GM12878 (cell line): ENCODE measurements around the gene LSM3. TPM values are rescaled to one million over a fixed set of nuclear protein-coding genes. Genes with fewer than 3 reads are reported as not detected.

Experiments used
- ATAC-seq: fragments of 200-7000 bp; cut with Tn5 transposase; 3 replicates; pipeline ENCODE4 v1.9.1; 2020; ENCODE audit warnings: mild to moderate bottlenecking, moderate library complexity
- BruUV-seq: library from RNA; stranded (reverse); fragments of 400-500 nt; replicated peaks from 2 replicates; lab custom pipeline; 2021; lab: Mats Ljungman, UMichigan
- CTCF ChIA-PET: fragments of 300-600 bp; sonication (Branson Sonifier 250); formaldehyde crosslinking; extraction: SDS; loops from one replicate; lab custom pipeline; 2021; ENCODE audit warnings: inconsistent platforms; lab: Yijun Ruan, JAX
- POLR2A ChIA-PET: fragments of 350-600 bp; formaldehyde crosslinking; extraction: SDS; loops from one replicate; lab custom pipeline; 2021; ENCODE audit warnings: inconsistent platforms; lab: Charles Lee
- RAD21 ChIA-PET: fragments of 300-600 bp; sonication (Branson Sonifier 250); formaldehyde crosslinking; loops from one replicate; lab custom pipeline; 2023; ENCODE audit warnings: antibody characterized with exemption; ENCODE audit not compliant: unreplicated experiment; lab: Charles Lee
- SMC1A ChIA-PET: fragments of 300-600 bp; sonication (Branson Sonifier 250); formaldehyde crosslinking; loops from one replicate; lab custom pipeline; 2023; ENCODE audit not compliant: unreplicated experiment, uncharacterized antibody; lab: Charles Lee
- DNase-seq: peaks from one replicate; pipeline ENCODE4 v3.0.0-alpha.2; 2011; ENCODE audit warnings: low read depth, low spot score
- FAIRE-seq: peaks from 3 replicates; lab custom pipeline; 2011; peaks lifted over from hg19 to GRCh38; lab: Jason Lieb, UNC
- H2AFZ ChIP-seq: 2 replicates; pipeline ENCODE4 v1.6.0; 2011; ENCODE audit warnings: low read depth, low read length, control low read depth; ENCODE audit not compliant: control insufficient read depth
- H3K27ac ChIP-seq: 2 replicates; pipeline ENCODE4 v1.5.1; 2011; ENCODE audit warnings: control low read depth; ENCODE audit not compliant: control insufficient read depth, insufficient read depth
- H3K27me3 ChIP-seq, 2 experiments: replicated peaks in 1 of 2; 2 replicates each; pipeline versions ENCODE4 v1.6.0 to v1.6.1; 2011; ENCODE audit warnings: low read length in 1 of 2; ENCODE audit not compliant: control insufficient read depth in 2 of 2, insufficient read depth in 2 of 2
- H3K36me3 ChIP-seq, 2 experiments: 2 replicates each; pipeline ENCODE4 v1.5.1; 2011; ENCODE audit warnings: low read length in 1 of 2; ENCODE audit not compliant: control insufficient read depth in 2 of 2, insufficient read depth in 2 of 2
- H3K4me1 ChIP-seq: 2 replicates; pipeline ENCODE4 v1.6.1; 2011; ENCODE audit warnings: mild to moderate bottlenecking, low read length, moderate library complexity, mixed read lengths; ENCODE audit not compliant: control insufficient read depth, insufficient read depth
- H3K4me2 ChIP-seq: 2 replicates; pipeline ENCODE4 v1.6.0; 2011; ENCODE audit warnings: control low read depth; ENCODE audit not compliant: control insufficient read depth, insufficient read depth
- H3K4me3 ChIP-seq: fragments of 200-600 bp; sonication (generic); 2 replicates; pipeline ENCODE4 v1.5.1; 2016
- H3K79me2 ChIP-seq: 2 replicates; pipeline ENCODE4 v1.6.0; 2011; ENCODE audit warnings: low read length; ENCODE audit not compliant: control insufficient read depth, insufficient read depth
- H3K9ac ChIP-seq: 2 replicates; pipeline ENCODE4 v1.8.0; 2011; ENCODE audit warnings: low read length, control low read depth, mixed read lengths; ENCODE audit not compliant: control insufficient read depth, insufficient read depth
- H3K9me3 ChIP-seq: replicated peaks from 3 replicates; pipeline ENCODE4 v1.5.1; 2011; ENCODE audit warnings: mild to moderate bottlenecking, low read length; ENCODE audit not compliant: control insufficient read depth, insufficient read depth
- H4K20me1 ChIP-seq: 2 replicates; pipeline ENCODE4 v1.6.0; 2011; ENCODE audit not compliant: control insufficient read depth, insufficient read depth
- ATF2 ChIP-seq: IDR thresholded peaks from 2 replicates; pipeline ENCODE4 v1.6.1; 2012; ENCODE audit warnings: low read length, inconsistent platforms
- CEBPZ ChIP-seq: fragments of 150-350 bp; IDR thresholded peaks from 2 replicates; pipeline ENCODE4 v1.6.1; 2016; ENCODE audit warnings: low read depth, low read length
- CHD1 ChIP-seq: IDR thresholded peaks from 2 replicates; pipeline ENCODE4 v1.6.1; 2012; ENCODE audit warnings: low read depth, low read length, improper control_type of control experiment
- FOS ChIP-seq: IDR thresholded peaks from 3 replicates; pipeline ENCODE4 v1.6.1; 2011; ENCODE audit warnings: borderline replicate concordance; ENCODE audit not compliant: insufficient read length; ENCODE audit errors: extremely low read depth
- GATAD2B ChIP-seq: fragments of 450-650 bp; conservative IDR thresholded peaks from 2 replicates; pipeline ENCODE4 v1.6.1; 2017; ENCODE audit warnings: low read depth, mild to moderate bottlenecking, moderate library complexity
- HCFC1 ChIP-seq: fragments of 150-350 bp; IDR thresholded peaks from 2 replicates; pipeline ENCODE4 v1.6.1; 2014; ENCODE audit warnings: low read length
- IKZF2 ChIP-seq, 2 experiments: fragments of 450-650 bp; IDR thresholded peaks; 2 replicates each; pipeline ENCODE4 v1.6.1; 2017; ENCODE audit warnings: mild to moderate bottlenecking in 2 of 2, moderate library complexity in 2 of 2
- MTA3 ChIP-seq: IDR thresholded peaks from 2 replicates; pipeline ENCODE4 v1.6.1; 2012; ENCODE audit warnings: low read length, inconsistent platforms, borderline replicate concordance
- RBBP5 ChIP-seq: fragments of 200-600 bp; sonication (generic); conservative IDR thresholded peaks from 2 replicates; pipeline ENCODE4 v1.6.1; 2016
- RFX5 ChIP-seq: IDR thresholded peaks from 2 replicates; pipeline ENCODE4 v1.6.1; 2011; ENCODE audit warnings: low read depth, low read length, improper control_type of control experiment
- ZNF24 ChIP-seq: fragments of 450-650 bp; IDR thresholded peaks from 2 replicates; pipeline ENCODE4 v1.6.1; 2017; ENCODE audit warnings: antibody characterized with exemption, mild to moderate bottlenecking
- WGBS: methylation state at CpG from one replicate; pipeline ENCODE4 v1.1.6; 2016; ENCODE audit warnings: low lambda C conversion rate; ENCODE audit not compliant: insufficient replicate concordance, insufficient coverage; ENCODE audit errors: missing lambda C conversion rate; 5-methylcytosine and 5-hydroxymethylcytosine counted together
- in situ Hi-C: fragments of 300-500 bp; cut with MboI; formaldehyde crosslinking; loops from 9 replicates; pipeline ENCODE4 v1.14.3; 2018; ENCODE audit warnings: mixed read lengths
- intact Hi-C: fragments of 100-400 bp; cut with micrococcal nuclease; formaldehyde crosslinking; loops from one replicate; pipeline ENCODE4 v1.14.2; 2022; ENCODE audit not compliant: unreplicated experiment
- polyA plus RNA-seq, 11 experiments: library from polyadenylated mRNA; depleted of rRNA in 4 of 11; unstranded in 6 of 11; stranded (reverse) in 5 of 11; fragments of >200 nt; fragmentation: Nextera tagmentation in 4 of 11; fragmentation: Illumina TruSeq in 1 of 11; extraction: Ambion mirVana in 4 of 11; extraction: Trizol in 1 of 11; gene quantifications; 1 replicate in 1 of 11; 2 replicates in 10 of 11; pipeline versions ENCODE4 v1.2.1 to v1.2.3, GENCODE V29; 2011 to 2016; ENCODE audit warnings: inconsistent platforms in 2 of 11, missing spikeins in 2 of 11, low read depth in 1 of 11
- total RNA-seq, 4 experiments: library from RNA; depleted of rRNA in 3 of 4; stranded (reverse); fragments of >200 nt in 3 of 4; fragmentation: Illumina TruSeq in 1 of 4; extraction: Trizol in 1 of 4; gene quantifications; 2 replicates each; pipeline versions ENCODE4 v1.2.1 to v1.2.3, GENCODE V29; 2013 to 2021

LSM3 gene
- total and polyA plus RNA-seq, 10 of the 15 experiments (the other 5 are each of a cell fraction or from before 2014, with no cell fraction given) = 15.5 to 111 (median 29.1) TPM

- no peaks in the 10 kb centered on the region for H3K27me3 ChIP-seq
- H3K9me3 ChIP-seq = no peaks in the 10 kb centered on the region
- no peak overlapping the region for H3K4me2 ChIP-seq
- ChIA-PET RAD21 (interaction anchor here (0.8 to 3.5 kb wide), 16 partner anchors 19 to 719 kb away, joined by 3 to 26 read pairs (median 6); no protein-coding TSS in a partner anchor), SMC1A (interaction anchor here (0.9 to 3.0 kb wide), 20 partner anchors 9 to 330 kb away, joined by 3 to 26 read pairs (median 4); partner anchors contain the start of genes LSM3 and XPC), CTCF (interaction anchor here (0.6 to 3.6 kb wide), 57 partner anchors 8 to 731 kb away, joined by 3 to 46 read pairs (median 5); partner anchors contain the start of genes LSM3 and XPC), POLR2A (no interaction called here)
- ATAC-seq = peak; percentile 19; the same call in 2 of the 3 replicates
- H3K27ac ChIP-seq = no peak overlapping the region
- peak; percentile 18 for FAIRE-seq
- TF ChIP-seq RFX5 = no peak
- no peak for TF ChIP-seq CEBPZ
- no peak for TF ChIP-seq GATAD2B
- TF ChIP-seq ATF2 = no peak
- no peak for TF ChIP-seq ZNF24
- TF ChIP-seq MTA3 = no peak
- no peak for TF ChIP-seq IKZF2 (IDR thresholded peaks at IDR 0.05)
- TF ChIP-seq FOS = no peak
- TF ChIP-seq CHD1 = no peak
- no peak for TF ChIP-seq HCFC1
- no peak for TF ChIP-seq RBBP5
- no peak overlapping the region for H3K9ac ChIP-seq
- H2AFZ ChIP-seq = no peak overlapping the region
- H3K4me3 ChIP-seq = no peak overlapping the region
- in situ Hi-C loops (loop anchor here (5.0 kb wide), 1 partner anchor 274 kb away; no protein-coding TSS in a partner anchor), intact Hi-C loops (loop anchor here (1.0 to 10.0 kb wide), 4 partner anchors 58 to 719 kb away; no protein-coding TSS in a partner anchor)
- H3K4me1 ChIP-seq = no peaks in the 10 kb centered on the region
- DNase-seq = no peak
- H3K36me3 ChIP-seq = peaks cover 0 to 6% of the 10 kb centered on the region in 2 experiments; a peak in 2 of 4 replicates
- WGBS = 52% methylated on average over 23 of the region's 23 CpGs
- no peaks in the 10 kb centered on the region for H3K79me2 ChIP-seq
- no peaks in the 10 kb centered on the region; the same call in 1 of the 2 replicates for H4K20me1 ChIP-seq
- BruUV-seq = no TSS peak
Measured at GRCh38 chr3:14202874-14203520, 24.4 kb downstream of the LSM3 start.
